ENCODE measurements around the gene GABRB2. TPM values are rescaled to one million over a fixed set of nuclear protein-coding genes. Genes with fewer than 3 reads are reported as not detected.

Gene GABRB2
- total RNA-seq, 1 experiment from 2014 or later: not detected

DNA sequence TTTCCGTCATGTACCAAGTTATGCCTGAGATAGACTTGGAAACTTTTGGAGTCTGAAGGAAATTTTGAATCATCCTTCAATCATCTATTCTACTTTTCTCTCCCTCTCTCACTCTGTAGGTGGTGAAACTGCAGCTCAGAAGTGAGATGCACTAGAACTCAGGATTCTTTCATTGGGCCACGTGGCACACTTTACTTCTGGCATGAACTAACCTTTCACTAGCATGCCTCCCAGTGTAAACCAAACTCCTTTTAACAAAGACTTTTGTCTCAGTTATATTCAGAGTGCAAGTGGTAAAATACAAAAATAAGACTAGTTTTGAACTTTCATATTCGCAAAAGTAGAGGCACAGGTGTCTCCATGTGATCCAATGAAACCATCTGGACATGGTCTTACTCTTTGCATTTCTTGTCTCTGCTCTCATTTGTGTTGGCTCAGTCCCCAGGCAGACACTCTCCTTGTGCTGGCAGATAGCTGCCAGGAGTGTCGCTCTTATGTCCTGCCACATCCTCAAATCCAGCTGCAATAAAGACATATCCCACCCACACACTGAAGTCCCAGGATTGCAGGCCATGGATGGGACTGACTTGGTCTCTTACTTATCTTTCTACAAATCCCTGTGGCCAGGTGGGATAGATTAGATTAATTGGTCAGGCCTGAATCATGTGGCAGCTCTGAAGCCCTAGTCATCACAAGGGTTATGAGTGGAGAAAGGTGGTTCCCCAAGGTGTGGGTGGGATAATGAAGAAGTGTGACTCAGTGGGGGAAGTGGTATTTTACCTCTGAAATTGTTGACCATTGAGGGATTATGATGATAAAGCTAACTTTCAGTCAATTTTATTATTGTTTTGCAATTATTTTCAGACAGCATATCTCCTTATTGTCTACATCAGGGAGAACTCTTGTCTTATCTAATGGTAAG, 267.5 kb downstream of the GABRB2 start:
- H3K9me3 Mint-ChIP-seq (ENCODE audit: unreplicated experiment): peaks cover 14% of the 10 kb centered on the region
- intact Hi-C loops (cut with micrococcal nuclease): no loop called here
- H3K27ac Mint-ChIP-seq (ENCODE audit: low read depth, unreplicated experiment): no peak overlapping the region
- ChIA-PET CTCF (interaction anchor here (0.6 to 1.3 kb wide), 2 partner anchors 11 to 38 kb away, joined by 3 to 6 read pairs; no protein-coding TSS in a partner anchor), POLR2A (no interaction called here)
- DNase-seq (ENCODE audit: unreplicated experiment): no peak
- TF ChIP-seq, protein P1, sequence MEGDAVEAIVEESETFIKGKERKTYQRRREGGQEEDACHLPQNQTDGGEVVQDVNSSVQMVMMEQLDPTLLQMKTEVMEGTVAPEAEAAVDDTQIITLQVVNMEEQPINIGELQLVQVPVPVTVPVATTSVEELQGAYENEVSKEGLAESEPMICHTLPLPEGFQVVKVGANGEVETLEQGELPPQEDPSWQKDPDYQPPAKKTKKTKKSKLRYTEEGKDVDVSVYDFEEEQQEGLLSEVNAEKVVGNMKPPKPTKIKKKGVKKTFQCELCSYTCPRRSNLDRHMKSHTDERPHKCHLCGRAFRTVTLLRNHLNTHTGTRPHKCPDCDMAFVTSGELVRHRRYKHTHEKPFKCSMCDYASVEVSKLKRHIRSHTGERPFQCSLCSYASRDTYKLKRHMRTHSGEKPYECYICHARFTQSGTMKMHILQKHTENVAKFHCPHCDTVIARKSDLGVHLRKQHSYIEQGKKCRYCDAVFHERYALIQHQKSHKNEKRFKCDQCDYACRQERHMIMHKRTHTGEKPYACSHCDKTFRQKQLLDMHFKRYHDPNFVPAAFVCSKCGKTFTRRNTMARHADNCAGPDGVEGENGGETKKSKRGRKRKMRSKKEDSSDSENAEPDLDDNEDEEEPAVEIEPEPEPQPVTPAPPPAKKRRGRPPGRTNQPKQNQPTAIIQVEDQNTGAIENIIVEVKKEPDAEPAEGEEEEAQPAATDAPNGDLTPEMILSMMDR (IDR thresholded peaks at IDR 0.05; ENCODE audit: unreplicated experiment): no peak
- H3K4me3 Mint-ChIP-seq (ENCODE audit: unreplicated experiment): no peak overlapping the region
- no peaks in the 10 kb centered on the region for H3K36me3 Mint-ChIP-seq (ENCODE audit: insufficient read depth, unreplicated experiment)
- no TSS peak for BruUV-seq (replicated peaks)
- no peaks in the 10 kb centered on the region for H3K4me1 Mint-ChIP-seq (ENCODE audit: insufficient read depth, unreplicated experiment)
- H3K27me3 Mint-ChIP-seq (ENCODE audit: insufficient read depth, unreplicated experiment): no peaks in the 10 kb centered on the region

DNA sequence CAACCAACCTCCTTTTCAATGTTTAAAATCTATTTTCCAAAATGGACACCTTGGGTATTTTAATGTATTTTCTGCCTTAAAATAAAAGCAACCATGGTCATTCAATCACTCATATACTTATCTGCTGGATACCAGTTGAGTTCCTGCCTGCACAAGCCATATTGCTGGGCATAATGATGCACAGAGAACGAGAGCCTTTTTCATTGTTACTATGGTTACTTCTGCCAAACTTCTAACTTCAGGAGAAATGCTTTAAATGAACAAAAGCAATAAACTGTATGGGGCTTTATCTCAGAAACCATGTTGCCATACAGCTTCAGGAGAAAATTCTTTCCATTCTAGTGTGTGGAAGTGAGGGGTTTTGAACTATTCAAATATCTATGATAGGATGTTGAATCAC, 269.5 kb downstream of the GABRB2 start:
- no peak for DNase-seq (ENCODE audit: unreplicated experiment)
- Mint-ChIP-seq H3K4me3 (ENCODE audit: unreplicated experiment) (no peak overlapping the region), H3K27me3 (ENCODE audit: insufficient read depth, unreplicated experiment) (no peaks in the 10 kb centered on the region), H3K36me3 (ENCODE audit: insufficient read depth, unreplicated experiment) (no peaks in the 10 kb centered on the region), H3K9me3 (ENCODE audit: unreplicated experiment) (peaks cover 7% of the 10 kb centered on the region), H3K4me1 (ENCODE audit: insufficient read depth, unreplicated experiment) (no peaks in the 10 kb centered on the region), H3K27ac (ENCODE audit: low read depth, unreplicated experiment) (no peak overlapping the region)
- no TSS peak for BruUV-seq (replicated peaks)
- intact Hi-C loops (cut with micrococcal nuclease): no loop called here
- ChIA-PET CTCF (interaction anchor here (0.5 kb wide), 1 partner anchor 411 kb away, joined by 3 read pairs; no protein-coding TSS in a partner anchor), POLR2A (no interaction called here)
- TF ChIP-seq, protein P1 (IDR thresholded peaks at IDR 0.05; ENCODE audit: unreplicated experiment): no peak

DNA sequence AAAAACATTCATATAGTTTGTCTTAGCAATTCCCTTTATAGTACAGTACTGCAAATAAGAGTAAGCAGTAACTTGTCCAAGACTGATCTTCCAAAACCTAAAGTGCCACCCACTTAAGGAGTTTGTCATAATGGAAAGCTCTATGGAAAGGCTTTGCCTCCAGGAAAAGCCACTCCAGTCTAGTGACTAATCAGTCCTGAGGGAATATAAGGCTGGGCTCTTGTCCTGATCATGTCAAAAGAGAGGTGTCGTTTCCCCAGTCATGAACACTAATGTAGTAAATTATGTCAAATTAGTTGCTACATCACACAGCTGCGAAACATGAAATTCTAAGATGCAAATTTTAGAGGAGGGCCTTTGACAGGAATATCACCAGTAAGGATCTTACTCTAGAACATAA, 271.6 kb downstream of the GABRB2 start:
- Mint-ChIP-seq H3K27me3 (ENCODE audit: insufficient read depth, unreplicated experiment) (no peaks in the 10 kb centered on the region), H3K9me3 (ENCODE audit: unreplicated experiment) (peaks cover 14% of the 10 kb centered on the region), H3K36me3 (ENCODE audit: insufficient read depth, unreplicated experiment) (no peaks in the 10 kb centered on the region), H3K27ac (ENCODE audit: low read depth, unreplicated experiment) (no peak overlapping the region), H3K4me3 (ENCODE audit: unreplicated experiment) (no peak overlapping the region), H3K4me1 (ENCODE audit: insufficient read depth, unreplicated experiment) (no peaks in the 10 kb centered on the region)
- ChIA-PET CTCF (interaction anchor here (0.5 kb wide), 1 partner anchor 52 kb away, joined by 4 read pairs; no protein-coding TSS in a partner anchor), POLR2A (no interaction called here)
- BruUV-seq (replicated peaks): no TSS peak
- TF ChIP-seq, protein P1 (IDR thresholded peaks at IDR 0.05; ENCODE audit: unreplicated experiment): no peak
- intact Hi-C loops (cut with micrococcal nuclease): no loop called here
- no peak for DNase-seq (ENCODE audit: unreplicated experiment)

DNA sequence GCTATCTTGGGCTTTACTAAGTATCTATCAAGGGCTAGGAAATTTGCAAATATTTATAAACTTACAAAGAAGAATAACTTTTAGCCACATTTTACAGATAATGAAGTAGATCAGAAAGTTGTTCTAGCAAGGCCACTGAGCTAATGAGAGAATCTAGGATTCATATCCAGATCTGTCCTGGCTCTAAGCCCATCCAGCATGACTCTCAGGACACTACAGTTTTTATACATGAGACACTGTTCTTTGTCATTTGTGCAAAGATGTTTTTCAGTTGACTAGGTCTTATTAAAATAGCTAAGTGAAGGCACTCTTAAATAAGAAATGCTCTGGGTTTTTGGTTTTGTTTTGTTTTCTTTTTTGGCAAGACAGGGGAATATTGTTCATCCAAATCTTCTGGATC, 273.1 kb downstream of the GABRB2 start:
- intact Hi-C loops (cut with micrococcal nuclease): no loop called here
- no peaks in the 10 kb centered on the region for H3K27me3 Mint-ChIP-seq (ENCODE audit: insufficient read depth, unreplicated experiment)
- no peak overlapping the region for H3K27ac Mint-ChIP-seq (ENCODE audit: low read depth, unreplicated experiment)
- H3K4me1 Mint-ChIP-seq (ENCODE audit: insufficient read depth, unreplicated experiment): no peaks in the 10 kb centered on the region
- H3K36me3 Mint-ChIP-seq (ENCODE audit: insufficient read depth, unreplicated experiment): no peaks in the 10 kb centered on the region
- CTCF ChIA-PET: no interaction called here
- POLR2A ChIA-PET: interaction anchor here (0.7 to 1.1 kb wide), 2 partner anchors 13 to 1035 kb away, joined by 3 read pairs; no protein-coding TSS in a partner anchor
- H3K9me3 Mint-ChIP-seq (ENCODE audit: unreplicated experiment): peaks cover 21% of the 10 kb centered on the region
- BruUV-seq (replicated peaks): no TSS peak
- TF ChIP-seq, protein P1 (IDR thresholded peaks at IDR 0.05; ENCODE audit: unreplicated experiment): no peak
- no peak overlapping the region for H3K4me3 Mint-ChIP-seq (ENCODE audit: unreplicated experiment)
- no peak for DNase-seq (ENCODE audit: unreplicated experiment)
